ENCODE data around the gene TNIK. TPM values are rescaled to one million over a fixed set of nuclear protein-coding genes. Genes with fewer than 3 reads are reported as not detected.

TNIK gene
- total RNA-seq, 1 donor from 2014 or later: 2.5 TPM

GRCh38 chr3:171108066-171108465 is 352.1 kb downstream of the TNIK start:
- Mint-ChIP-seq H3K36me3 (ENCODE audit: low read depth) (peaks cover 1% of the 10 kb centered on the region), H3K4me3 (no peak overlapping the region), H3K9me3 (no peaks in the 10 kb centered on the region), H3K4me1 (no peaks in the 10 kb centered on the region), H3K27me3 (no peaks in the 10 kb centered on the region), H3K27ac (no peak overlapping the region)
- ChIA-PET POLR2A (no interaction called here), CTCF (no interaction called here)
- intact Hi-C loops (cut with micrococcal nuclease): no loop called here
- TF ChIP-seq CTCF (IDR thresholded peaks at IDR 0.05): no peak
- DNase-seq (no peak), ATAC-seq (ENCODE audit: low read depth) (no peak)

- CTCF ChIA-PET: no interaction called here
- H3K9me3 Mint-ChIP-seq: no peaks in the 10 kb centered on the region
- H3K36me3 Mint-ChIP-seq (ENCODE audit: low read depth): no peaks in the 10 kb centered on the region
- POLR2A ChIA-PET: no interaction called here
- no peaks in the 10 kb centered on the region for H3K4me1 Mint-ChIP-seq
- intact Hi-C loops (cut with micrococcal nuclease): no loop called here
- no peaks in the 10 kb centered on the region for H3K27me3 Mint-ChIP-seq
- no peak for ATAC-seq (ENCODE audit: low read depth)
- no peak overlapping the region for H3K27ac Mint-ChIP-seq
- no peak for TF ChIP-seq CTCF (IDR thresholded peaks at IDR 0.05)
- no peak for DNase-seq
- H3K4me3 Mint-ChIP-seq: no peak overlapping the region
Measured at GRCh38 chr3:171103185-171103584, 357.0 kb downstream of the TNIK start.

GRCh38 chr3:171101982-171102641 is 358.1 kb downstream of the TNIK start:
- intact Hi-C loops (cut with micrococcal nuclease): no loop called here
- ATAC-seq (ENCODE audit: low read depth) (no peak), DNase-seq (no peak)
- Mint-ChIP-seq H3K9me3 (peaks cover 2% of the 10 kb centered on the region), H3K36me3 (ENCODE audit: low read depth) (no peaks in the 10 kb centered on the region), H3K27ac (no peak overlapping the region), H3K4me1 (no peaks in the 10 kb centered on the region), H3K4me3 (no peak overlapping the region), H3K27me3 (no peaks in the 10 kb centered on the region)
- CTCF ChIA-PET: no interaction called here
- TF ChIP-seq CTCF (IDR thresholded peaks at IDR 0.05): no peak
- POLR2A ChIA-PET: no interaction called here

- CTCF ChIA-PET: no interaction called here
- no peak overlapping the region for H3K27ac Mint-ChIP-seq
- no peak for TF ChIP-seq CTCF (IDR thresholded peaks at IDR 0.05)
- no peak overlapping the region for H3K4me3 Mint-ChIP-seq
- H3K9me3 Mint-ChIP-seq: peaks cover 2% of the 10 kb centered on the region
- H3K4me1 Mint-ChIP-seq: no peaks in the 10 kb centered on the region
- intact Hi-C loops (cut with micrococcal nuclease): no loop called here
- POLR2A ChIA-PET: no interaction called here
- ATAC-seq (ENCODE audit: low read depth): no peak
- H3K27me3 Mint-ChIP-seq: no peaks in the 10 kb centered on the region
- DNase-seq: no peak
- H3K36me3 Mint-ChIP-seq (ENCODE audit: low read depth): no peaks in the 10 kb centered on the region
Measured at GRCh38 chr3:171099911-171100310, 360.3 kb downstream of the TNIK start.

GRCh38 chr3:171095063-171095462 is 365.1 kb downstream of the TNIK start:
- H3K9me3 Mint-ChIP-seq: peaks cover 2% of the 10 kb centered on the region
- no peak overlapping the region for H3K4me3 Mint-ChIP-seq
- no peaks in the 10 kb centered on the region for H3K27me3 Mint-ChIP-seq
- intact Hi-C loops (cut with micrococcal nuclease): no loop called here
- no peak for DNase-seq
- ChIA-PET POLR2A (no interaction called here), CTCF (no interaction called here)
- no peaks in the 10 kb centered on the region for H3K36me3 Mint-ChIP-seq (ENCODE audit: low read depth)
- TF ChIP-seq CTCF (IDR thresholded peaks at IDR 0.05): no peak
- no peaks in the 10 kb centered on the region for H3K4me1 Mint-ChIP-seq
- no peak for ATAC-seq (ENCODE audit: low read depth)
- no peak overlapping the region for H3K27ac Mint-ChIP-seq
